ENCODE results near the gene LHFPL6. TPM values are rescaled to one million over a fixed set of nuclear protein-coding genes. Genes with fewer than 3 reads are reported as not detected.
A peak's percentile ranks its signal among the peaks of the same experiment; 100 is the strongest.

Gene LHFPL6
- total RNA-seq, 1 experiment from 2014 or later: 25.7 TPM

- DNase-seq (ENCODE audit: low read depth, low spot score): no peak
- in situ Hi-C loops (cut with HindIII; ENCODE audit: low pct_unique_long_range_greater_than_20kb, low sequenced_read_pairs) (no loop called here), intact Hi-C loops (cut with micrococcal nuclease; ENCODE audit: unreplicated experiment) (no loop called here)
- CTCF ChIA-PET: no interaction called here
- H3K4me3 ChIP-seq (ENCODE audit: low read depth in 2 of 2, low read length in 2 of 2): no peak overlapping the region
- H3K4me1 ChIP-seq (ENCODE audit: control insufficient read depth, insufficient read depth, low read length): peaks cover 44% of the 10 kb centered on the region
- BruUV-seq (replicated peaks): no TSS peak
- H3K27ac ChIP-seq (ENCODE audit: low read length): peak overlapping the region; percentile 68; the same call in 1 of the 2 replicates
- no peaks in the 10 kb centered on the region for H3K36me3 ChIP-seq (ENCODE audit: control insufficient read depth, insufficient read depth, low read length)
- no peaks in the 10 kb centered on the region for H3K27me3 ChIP-seq (ENCODE audit: control insufficient read depth, insufficient read depth, low read length)
- TF ChIP-seq SIN3A (IDR thresholded peaks at IDR 0.05; ENCODE audit: borderline replicate concordance, insufficient read depth, low read depth, low read length): no peak
- TF ChIP-seq TCF7L2 (IDR thresholded peaks at IDR 0.05; ENCODE audit: low read depth, low read length): no peak
- no peak for TF ChIP-seq CTCF (IDR thresholded peaks at IDR 0.05)
- POLR2A ChIA-PET: no interaction called here
- no peaks in the 10 kb centered on the region for H3K9me3 ChIP-seq (ENCODE audit: control insufficient read depth, insufficient read depth, low read depth, low read length)
- ATAC-seq: no peak
Measured at GRCh38 chr13:39567569-39567968, 35.4 kb downstream of the LHFPL6 start.

GRCh38 chr13:39566216-39566869 is 36.6 kb downstream of the LHFPL6 start:
- BruUV-seq (replicated peaks): no TSS peak
- TF ChIP-seq TCF7L2 (IDR thresholded peaks at IDR 0.05; ENCODE audit: low read depth, low read length) (no peak), CTCF (IDR thresholded peaks at IDR 0.05) (no peak), POLR2AphosphoS5 (IDR thresholded peaks at IDR 0.05; ENCODE audit: low read depth, low read length) (no peak), REST (IDR thresholded peaks at IDR 0.05; ENCODE audit: insufficient read depth in 1 of 2, low read depth in 2 of 2, low read length in 1 of 2) (no peak), SIN3A (IDR thresholded peaks at IDR 0.05; ENCODE audit: borderline replicate concordance, insufficient read depth, low read depth, low read length) (no peak)

More at GRCh38 chr13:39566216-39566869, 36.6 kb downstream of the LHFPL6 start:
- Histone ChIP-seq H3K4me1 (ENCODE audit: control insufficient read depth, insufficient read depth, low read length) (peaks cover 44% of the 10 kb centered on the region), H3K27me3 (ENCODE audit: control insufficient read depth, insufficient read depth, low read length) (no peaks in the 10 kb centered on the region), H3K4me3 (ENCODE audit: low read depth in 2 of 2, low read length in 2 of 2) (no peak overlapping the region), H3K9me3 (ENCODE audit: control insufficient read depth, insufficient read depth, low read depth, low read length) (no peaks in the 10 kb centered on the region), H3K27ac (ENCODE audit: low read length) (peak overlapping the region; percentile 82), H3K36me3 (ENCODE audit: control insufficient read depth, insufficient read depth, low read length) (no peaks in the 10 kb centered on the region)
- ChIA-PET CTCF (no interaction called here), POLR2A (no interaction called here)
- intact Hi-C loops (cut with micrococcal nuclease; ENCODE audit: unreplicated experiment) (no loop called here), in situ Hi-C loops (cut with HindIII; ENCODE audit: low pct_unique_long_range_greater_than_20kb, low sequenced_read_pairs) (no loop called here)
- peak; percentile 57; the same call in 1 of the 2 replicates for ATAC-seq
- no peak for DNase-seq (ENCODE audit: low read depth, low spot score)

Data from Panc1 (cell line).